NCI-H524 treated with DMSO at 0.1 percent for 48 hours (cell line): ENCODE measurements around the gene TNNI2.

ENCODE experiments used
- DNase-seq: peaks from one replicate; lab custom pipeline; 2025; lab: John Stamatoyannopoulos, UW

TNNI2 gene

DNA sequence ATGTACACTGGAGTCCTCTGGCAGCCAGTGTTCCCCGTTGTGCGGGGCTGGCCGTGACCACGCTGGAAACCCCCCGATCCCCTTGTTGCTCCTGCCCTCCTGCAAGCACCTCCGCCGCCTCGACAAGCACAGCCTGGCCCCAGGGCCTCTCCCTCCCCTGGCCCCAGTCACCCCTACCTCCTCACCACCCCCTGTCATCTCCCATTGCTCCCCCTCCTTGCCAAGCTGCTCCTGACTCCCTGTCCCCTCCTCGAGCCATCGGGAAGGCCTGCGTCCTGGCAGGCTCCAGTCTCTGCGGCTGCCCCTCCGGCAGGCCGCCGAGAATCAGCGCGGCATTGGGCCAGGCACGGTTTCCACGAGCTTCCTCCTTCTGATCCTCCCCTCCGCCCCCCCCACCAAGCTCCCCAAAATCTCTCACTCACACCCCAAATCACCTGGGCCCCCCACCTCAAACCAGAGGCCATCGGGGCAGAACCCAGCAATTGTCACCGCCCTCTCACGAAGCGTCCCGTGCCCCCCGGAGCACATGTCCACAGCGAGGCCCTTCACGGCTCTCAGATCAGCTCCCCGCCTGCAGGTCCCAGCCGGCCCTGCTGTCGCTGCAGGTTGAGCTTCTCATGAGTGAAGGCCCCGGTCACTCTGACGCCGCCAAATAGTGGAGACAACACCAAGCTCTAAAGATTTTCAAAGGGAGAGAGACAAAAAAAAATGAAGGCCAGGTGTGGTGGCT lies 8.4 kb downstream of the TNNI2 start:
- DNase-seq, result no peak

DNA sequence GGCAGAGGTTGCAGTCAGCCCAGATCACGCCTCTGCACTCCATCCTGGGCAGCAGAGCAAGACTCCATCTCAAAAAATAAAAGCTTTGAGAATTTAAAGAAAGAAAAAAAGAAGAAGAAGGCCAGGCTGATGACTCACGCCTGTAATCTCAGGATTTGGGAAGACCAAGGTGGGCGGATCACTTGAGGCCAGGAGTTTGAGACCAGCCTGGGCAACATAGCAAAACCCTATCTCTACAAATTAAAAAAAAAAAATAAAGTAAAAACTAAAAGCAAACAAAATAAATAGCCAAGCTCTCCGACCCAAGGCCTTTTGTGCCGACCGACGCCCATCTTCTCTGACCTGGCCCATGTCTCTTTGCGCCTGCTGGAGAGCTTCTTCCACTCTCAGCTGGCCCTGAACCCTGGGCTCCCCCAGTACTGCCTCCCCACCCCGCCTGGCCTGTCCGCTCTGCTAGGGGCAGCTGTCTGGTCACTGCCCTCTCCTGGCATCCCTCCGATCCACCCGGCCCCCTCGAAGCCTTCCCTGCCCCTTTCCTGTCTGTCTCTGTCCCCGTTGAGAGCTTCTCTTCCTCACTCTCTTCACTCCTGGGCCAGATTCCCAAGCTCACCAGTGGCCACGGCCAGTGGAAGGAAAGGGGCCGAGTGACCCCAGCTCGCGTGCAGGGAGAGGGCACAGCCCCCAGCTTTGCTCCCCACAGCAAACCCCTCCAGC lies 9.3 kb downstream of the TNNI2 start:
- no peak for DNase-seq

DNA sequence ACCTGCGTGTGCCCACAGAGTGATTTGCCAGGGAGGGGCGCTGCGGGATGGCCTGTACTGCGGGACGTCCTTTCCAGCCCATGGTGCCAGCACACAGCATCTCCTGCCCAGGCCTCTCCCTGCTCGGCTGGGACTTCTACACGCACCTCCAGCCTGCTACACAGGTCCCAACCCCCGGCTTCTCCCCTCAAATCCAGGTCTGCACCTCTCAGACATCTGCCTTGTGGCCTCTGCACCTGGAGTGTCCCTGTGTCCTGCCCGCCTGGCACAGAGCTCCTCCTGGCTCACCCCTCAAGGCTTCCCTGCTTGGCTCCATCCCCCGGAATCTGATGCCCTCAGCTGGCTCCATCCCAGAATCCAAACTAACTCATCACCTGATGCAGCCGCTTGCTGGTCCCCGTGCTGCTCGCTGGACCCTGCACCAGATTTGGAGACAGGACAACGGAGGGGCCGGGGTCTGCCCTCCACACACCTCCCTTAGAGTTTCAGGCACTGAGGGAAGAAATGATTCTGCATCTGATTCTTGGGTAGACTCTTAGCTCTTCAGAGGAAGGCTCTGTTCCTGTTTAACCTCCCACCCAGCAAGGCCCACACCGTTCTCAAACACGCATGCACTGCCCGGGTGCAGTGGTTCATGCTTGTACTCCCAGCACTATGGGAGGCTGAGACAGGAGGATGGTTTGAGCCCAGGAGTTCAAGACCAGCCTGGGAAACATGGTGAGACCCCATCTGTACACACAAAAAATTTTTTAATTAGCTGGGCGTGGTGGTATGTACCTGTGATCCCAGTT lies 10.1 kb downstream of the TNNI2 start:
- DNase-seq, result no peak

DNA sequence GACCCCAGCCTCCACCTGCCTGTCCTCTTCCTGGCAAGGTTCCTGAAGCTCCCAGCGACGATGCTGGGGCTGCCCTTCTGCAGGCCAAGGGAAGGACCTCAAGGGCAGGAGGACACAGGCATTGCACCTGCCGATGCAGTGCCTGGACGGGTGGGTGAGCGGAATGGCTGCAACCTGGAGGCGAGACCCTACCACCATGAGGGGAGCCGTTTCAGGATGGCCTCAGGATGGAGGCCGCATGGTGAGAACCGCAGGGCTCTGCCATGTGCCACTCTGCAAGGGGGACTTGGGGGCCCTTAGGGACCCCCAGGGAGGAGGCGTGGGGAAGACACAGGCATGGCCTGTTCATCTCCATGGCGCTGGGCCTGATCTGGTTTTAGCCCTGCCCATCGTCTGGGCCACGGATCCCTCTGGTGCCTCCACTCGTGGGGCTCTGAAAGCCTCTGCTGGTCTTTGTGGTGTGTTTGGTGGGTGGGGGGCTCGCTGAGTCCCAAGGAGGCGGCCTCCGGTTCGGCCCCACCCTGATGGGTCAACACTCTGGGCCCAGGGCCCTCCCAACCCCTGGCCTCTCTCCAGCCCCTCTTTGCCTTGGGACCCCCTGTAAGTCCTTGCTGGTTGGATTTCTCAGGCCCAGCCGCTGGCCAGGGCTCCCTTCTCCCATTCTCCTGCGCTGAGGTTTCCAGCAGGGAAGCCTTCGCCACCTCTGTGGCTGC lies 12.8 kb downstream of the TNNI2 start:
- no peak for DNase-seq

GRCh38 chr11:1852271-1852876 lies 13.6 kb downstream of the TNNI2 start:
- no peak for DNase-seq

DNA sequence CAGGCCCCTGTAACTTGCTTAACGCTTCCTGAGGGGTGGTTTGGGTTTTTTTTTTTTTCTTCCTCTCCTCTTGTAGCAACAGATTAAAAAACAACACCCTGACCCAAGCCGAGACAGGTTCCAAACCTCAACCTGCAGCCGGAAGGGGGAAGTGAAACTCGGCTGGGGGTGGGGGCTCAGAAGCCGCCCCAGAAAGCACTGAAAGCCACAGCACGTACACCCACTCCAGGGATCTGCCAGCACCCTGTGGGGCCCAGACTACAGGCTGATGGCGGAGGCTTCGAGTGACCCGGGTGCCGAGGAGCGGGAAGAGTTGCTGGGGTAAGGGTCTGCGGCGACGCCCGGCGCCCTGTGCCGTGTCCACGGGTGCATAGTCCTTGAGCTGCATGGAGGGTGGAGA lies 14.1 kb downstream of the TNNI2 start, which contains the start of gene LSP1:
TSS of gene LSP1 (plus strand) at position 208 of the 400 bp plus-strand sequence. CDS start at position 269, 61 bp downstream.
- no peak for DNase-seq

GRCh38 chr11:1853376-1854131 lies 14.8 kb downstream of the TNNI2 start:
- no peak for DNase-seq

GRCh38 chr11:1854132-1854948 lies 15.6 kb downstream of the TNNI2 start:
- DNase-seq, result no peak

DNA sequence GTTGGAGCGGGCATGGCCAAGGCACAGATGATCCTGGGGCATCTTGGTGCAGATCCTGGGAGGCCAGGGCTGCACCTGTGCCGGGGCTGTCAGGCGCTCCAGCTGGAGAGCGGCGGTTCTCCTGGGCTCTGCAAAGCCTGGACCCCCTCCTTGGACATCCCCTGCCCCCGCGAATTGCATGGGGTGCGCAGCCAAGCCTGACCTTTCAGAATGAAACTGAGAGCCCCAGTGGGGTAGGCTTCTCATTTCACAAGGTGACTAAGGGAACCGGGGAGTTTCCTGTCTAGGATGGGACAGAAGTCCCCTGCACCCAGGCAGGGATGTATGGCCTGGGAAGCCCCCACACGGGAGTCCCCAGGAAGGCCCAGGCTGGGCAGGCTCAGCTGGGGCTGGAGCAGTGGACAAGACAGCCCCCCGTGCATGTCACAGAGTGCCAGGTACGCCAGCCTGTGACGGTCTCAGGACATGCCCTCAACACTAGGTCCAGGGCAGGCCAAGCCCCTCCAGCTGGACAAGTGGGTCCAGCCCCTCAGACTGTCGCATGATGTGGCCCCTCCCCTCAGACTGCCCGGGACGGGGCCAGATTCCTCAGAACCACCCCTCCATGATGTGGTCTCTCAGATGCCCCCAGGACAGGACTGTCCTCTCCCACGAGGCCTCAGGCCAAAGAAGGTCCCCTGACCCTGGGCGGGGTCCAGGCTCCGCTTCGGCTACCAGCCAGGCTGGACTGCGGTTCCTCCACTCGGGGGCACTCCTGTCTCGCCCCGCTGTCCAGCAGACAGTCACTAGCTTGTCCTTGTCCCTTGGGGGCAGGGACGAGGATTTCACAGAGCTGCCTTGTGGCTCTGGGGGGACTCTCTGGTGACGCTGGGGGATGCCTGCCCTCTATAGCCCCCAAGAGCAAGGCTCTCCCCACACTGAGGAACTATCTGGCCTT lies 16.4 kb downstream of the TNNI2 start:
- DNase-seq, result no peak

GRCh38 chr11:1855886-1856265 lies 17.1 kb downstream of the TNNI2 start:
- no peak for DNase-seq

DNA sequence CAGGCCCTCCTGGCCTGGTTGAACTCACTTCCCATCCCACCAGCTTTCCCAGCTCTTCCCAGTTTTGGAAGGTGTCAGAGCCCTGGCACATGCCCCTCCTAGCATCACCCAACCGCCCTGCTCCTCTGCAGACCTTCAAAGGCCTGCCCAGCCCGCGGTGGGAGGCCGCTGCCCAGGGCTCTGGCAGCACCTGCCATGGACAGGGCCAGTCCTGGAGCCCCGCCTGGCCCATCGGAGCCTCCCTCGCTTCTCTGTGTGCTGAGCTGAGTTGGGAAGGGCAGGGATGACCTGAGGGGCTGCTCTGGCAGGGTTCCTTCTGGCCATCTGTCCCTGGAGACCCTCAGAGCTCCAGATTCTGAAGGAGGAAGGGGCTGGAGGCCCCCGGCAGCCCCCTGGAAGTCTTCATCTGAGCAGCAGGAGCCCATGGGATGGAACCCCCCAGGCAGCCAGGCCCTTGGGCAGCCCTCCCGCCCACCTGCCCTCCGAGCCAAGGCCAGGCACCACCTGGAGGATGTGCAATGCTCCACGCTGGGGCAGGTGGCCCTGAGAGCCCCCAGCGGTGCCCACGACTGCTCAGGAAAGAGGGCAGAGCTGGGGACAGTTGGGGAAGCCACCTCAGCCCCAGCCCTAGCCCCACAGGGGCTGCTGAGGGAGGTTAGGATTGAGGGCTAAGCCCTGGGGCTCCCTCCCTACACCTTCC lies 17.7 kb downstream of the TNNI2 start:
- no peak for DNase-seq

GRCh38 chr11:1857064-1857463 lies 18.3 kb downstream of the TNNI2 start:
- no peak for DNase-seq

DNA sequence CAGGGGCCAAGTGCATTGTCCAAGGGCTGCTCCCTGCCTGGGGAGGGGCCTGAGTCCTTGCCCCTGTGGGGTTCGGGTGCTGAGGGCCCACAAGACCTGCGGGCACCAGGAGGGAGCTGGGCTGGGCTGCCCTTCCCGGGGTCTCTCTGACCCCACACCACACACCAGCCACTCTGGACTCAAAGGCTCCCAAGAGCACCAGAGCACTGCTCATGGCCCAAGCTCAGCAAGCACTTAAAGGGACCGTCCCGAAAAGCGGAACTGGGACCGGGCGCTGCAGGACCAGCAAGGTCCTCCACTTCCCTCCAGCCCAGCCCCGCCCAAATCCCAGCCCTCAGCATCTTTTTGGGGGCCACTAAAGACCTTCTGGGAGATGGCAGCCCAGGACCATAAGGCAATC lies 19.4 kb downstream of the TNNI2 start:
- no peak for DNase-seq

- no peak for DNase-seq
Measured at GRCh38 chr11:1858576-1858975, 19.8 kb downstream of the TNNI2 start.

- no peak for DNase-seq
Measured at GRCh38 chr11:1859004-1859403, 20.2 kb downstream of the TNNI2 start.

GRCh38 chr11:1860108-1860507 lies 21.3 kb downstream of the TNNI2 start:
- no peak for DNase-seq

GRCh38 chr11:1861435-1862411 lies 22.9 kb downstream of the TNNI2 start:
- DNase-seq, result no peak
